K562 (cell line): ENCODE results near the gene CNTN5. TPM values are rescaled to one million over a fixed set of nuclear protein-coding genes. Genes with fewer than 3 reads are reported as not detected.

Experiments
- IFI16 ChIP-seq: fragments of 250-450 bp; sonication (Bioruptor Pico); IDR thresholded peaks from 2 replicates; pipeline ENCODE4 v2.1.2; 2022; ENCODE audit warnings: mild to moderate bottlenecking, inconsistent platforms
- polyA plus RNA-seq, 8 experiments: library from polyadenylated mRNA; depleted of rRNA in 4 of 8; stranded (reverse) in 5 of 8; unstranded in 3 of 8; fragments of >200 nt; fragmentation: Nextera tagmentation in 2 of 8; fragmentation: Illumina TruSeq in 1 of 8; extraction: Ambion mirVana in 2 of 8; extraction: Trizol in 1 of 8; gene quantifications; 2 replicates each; pipeline versions ENCODE4 v1.2.1 to v1.2.3, GENCODE V29; 2011 to 2014; ENCODE audit warnings: inconsistent platforms in 1 of 8, missing spikeins in 1 of 8
- total RNA-seq, 7 experiments: library from RNA; depleted of rRNA in 6 of 7; stranded (reverse); fragments of >200 nt in 6 of 7; fragmentation: Illumina TruSeq in 2 of 7; extraction: Trizol in 2 of 7; gene quantifications; 2 replicates each; pipeline versions ENCODE4 v1.2.1 to v1.2.3, GENCODE V29; 2011 to 2021; ENCODE audit warnings: low replicate concordance in 1 of 7
- TF ChIP-seq, protein P1 (sequence below): fragments of 450-650 bp; IDR thresholded peaks from 2 replicates; pipeline ENCODE4 v1.6.1; 2016; ENCODE audit warnings: mild to moderate bottlenecking, moderate library complexity

The CNTN5 gene
- total and polyA plus RNA-seq, 9 of the 15 experiments (the other 6 are each of a cell fraction or from before 2014, with no cell fraction given), result 0.03 TPM; not detected in 8

- TF ChIP-seq, protein P1, sequence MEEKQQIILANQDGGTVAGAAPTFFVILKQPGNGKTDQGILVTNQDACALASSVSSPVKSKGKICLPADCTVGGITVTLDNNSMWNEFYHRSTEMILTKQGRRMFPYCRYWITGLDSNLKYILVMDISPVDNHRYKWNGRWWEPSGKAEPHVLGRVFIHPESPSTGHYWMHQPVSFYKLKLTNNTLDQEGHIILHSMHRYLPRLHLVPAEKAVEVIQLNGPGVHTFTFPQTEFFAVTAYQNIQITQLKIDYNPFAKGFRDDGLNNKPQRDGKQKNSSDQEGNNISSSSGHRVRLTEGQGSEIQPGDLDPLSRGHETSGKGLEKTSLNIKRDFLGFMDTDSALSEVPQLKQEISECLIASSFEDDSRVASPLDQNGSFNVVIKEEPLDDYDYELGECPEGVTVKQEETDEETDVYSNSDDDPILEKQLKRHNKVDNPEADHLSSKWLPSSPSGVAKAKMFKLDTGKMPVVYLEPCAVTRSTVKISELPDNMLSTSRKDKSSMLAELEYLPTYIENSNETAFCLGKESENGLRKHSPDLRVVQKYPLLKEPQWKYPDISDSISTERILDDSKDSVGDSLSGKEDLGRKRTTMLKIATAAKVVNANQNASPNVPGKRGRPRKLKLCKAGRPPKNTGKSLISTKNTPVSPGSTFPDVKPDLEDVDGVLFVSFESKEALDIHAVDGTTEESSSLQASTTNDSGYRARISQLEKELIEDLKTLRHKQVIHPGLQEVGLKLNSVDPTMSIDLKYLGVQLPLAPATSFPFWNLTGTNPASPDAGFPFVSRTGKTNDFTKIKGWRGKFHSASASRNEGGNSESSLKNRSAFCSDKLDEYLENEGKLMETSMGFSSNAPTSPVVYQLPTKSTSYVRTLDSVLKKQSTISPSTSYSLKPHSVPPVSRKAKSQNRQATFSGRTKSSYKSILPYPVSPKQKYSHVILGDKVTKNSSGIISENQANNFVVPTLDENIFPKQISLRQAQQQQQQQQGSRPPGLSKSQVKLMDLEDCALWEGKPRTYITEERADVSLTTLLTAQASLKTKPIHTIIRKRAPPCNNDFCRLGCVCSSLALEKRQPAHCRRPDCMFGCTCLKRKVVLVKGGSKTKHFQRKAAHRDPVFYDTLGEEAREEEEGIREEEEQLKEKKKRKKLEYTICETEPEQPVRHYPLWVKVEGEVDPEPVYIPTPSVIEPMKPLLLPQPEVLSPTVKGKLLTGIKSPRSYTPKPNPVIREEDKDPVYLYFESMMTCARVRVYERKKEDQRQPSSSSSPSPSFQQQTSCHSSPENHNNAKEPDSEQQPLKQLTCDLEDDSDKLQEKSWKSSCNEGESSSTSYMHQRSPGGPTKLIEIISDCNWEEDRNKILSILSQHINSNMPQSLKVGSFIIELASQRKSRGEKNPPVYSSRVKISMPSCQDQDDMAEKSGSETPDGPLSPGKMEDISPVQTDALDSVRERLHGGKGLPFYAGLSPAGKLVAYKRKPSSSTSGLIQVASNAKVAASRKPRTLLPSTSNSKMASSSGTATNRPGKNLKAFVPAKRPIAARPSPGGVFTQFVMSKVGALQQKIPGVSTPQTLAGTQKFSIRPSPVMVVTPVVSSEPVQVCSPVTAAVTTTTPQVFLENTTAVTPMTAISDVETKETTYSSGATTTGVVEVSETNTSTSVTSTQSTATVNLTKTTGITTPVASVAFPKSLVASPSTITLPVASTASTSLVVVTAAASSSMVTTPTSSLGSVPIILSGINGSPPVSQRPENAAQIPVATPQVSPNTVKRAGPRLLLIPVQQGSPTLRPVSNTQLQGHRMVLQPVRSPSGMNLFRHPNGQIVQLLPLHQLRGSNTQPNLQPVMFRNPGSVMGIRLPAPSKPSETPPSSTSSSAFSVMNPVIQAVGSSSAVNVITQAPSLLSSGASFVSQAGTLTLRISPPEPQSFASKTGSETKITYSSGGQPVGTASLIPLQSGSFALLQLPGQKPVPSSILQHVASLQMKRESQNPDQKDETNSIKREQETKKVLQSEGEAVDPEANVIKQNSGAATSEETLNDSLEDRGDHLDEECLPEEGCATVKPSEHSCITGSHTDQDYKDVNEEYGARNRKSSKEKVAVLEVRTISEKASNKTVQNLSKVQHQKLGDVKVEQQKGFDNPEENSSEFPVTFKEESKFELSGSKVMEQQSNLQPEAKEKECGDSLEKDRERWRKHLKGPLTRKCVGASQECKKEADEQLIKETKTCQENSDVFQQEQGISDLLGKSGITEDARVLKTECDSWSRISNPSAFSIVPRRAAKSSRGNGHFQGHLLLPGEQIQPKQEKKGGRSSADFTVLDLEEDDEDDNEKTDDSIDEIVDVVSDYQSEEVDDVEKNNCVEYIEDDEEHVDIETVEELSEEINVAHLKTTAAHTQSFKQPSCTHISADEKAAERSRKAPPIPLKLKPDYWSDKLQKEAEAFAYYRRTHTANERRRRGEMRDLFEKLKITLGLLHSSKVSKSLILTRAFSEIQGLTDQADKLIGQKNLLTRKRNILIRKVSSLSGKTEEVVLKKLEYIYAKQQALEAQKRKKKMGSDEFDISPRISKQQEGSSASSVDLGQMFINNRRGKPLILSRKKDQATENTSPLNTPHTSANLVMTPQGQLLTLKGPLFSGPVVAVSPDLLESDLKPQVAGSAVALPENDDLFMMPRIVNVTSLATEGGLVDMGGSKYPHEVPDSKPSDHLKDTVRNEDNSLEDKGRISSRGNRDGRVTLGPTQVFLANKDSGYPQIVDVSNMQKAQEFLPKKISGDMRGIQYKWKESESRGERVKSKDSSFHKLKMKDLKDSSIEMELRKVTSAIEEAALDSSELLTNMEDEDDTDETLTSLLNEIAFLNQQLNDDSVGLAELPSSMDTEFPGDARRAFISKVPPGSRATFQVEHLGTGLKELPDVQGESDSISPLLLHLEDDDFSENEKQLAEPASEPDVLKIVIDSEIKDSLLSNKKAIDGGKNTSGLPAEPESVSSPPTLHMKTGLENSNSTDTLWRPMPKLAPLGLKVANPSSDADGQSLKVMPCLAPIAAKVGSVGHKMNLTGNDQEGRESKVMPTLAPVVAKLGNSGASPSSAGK, result no peak
- TF ChIP-seq IFI16 (CRISPR knock-in tag), result no peak
These were observed 721.8 kb downstream of the CNTN5 start (continued) for GRCh38 chr11:99742501-99742900.
